NCI-H524 treated with DMSO at 0.1 percent for 48 hours (cell line): ENCODE measurements around the gene THBS2.
"Not testable (repeated sequence)": the region's sequence is repeated elsewhere in the genome, so short reads cannot be mapped to it uniquely, and the experiment has no call there.

Experiments
- DNase-seq: peaks from one replicate; lab custom pipeline; 2025; lab: John Stamatoyannopoulos, UW

The THBS2 gene

DNA sequence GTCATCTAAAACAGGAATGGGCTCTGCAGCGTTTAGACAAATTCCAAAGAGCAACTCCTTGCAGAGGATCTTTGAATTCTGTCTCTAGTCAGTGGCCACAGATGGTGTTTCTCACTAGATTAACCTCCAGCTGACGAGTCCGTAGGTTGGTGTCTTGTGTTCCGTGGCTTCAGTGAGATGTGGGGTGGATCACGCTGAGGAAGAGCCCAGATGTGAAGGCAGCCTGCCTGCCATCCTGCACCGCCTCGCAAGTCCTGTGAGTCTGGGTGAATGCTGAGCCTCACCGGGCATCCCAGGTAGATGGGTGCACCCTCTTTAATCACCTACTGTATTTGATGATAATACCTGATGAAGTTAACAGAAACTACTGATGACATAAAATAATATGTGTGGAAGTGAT lies 70.4 kb downstream of the THBS2 start:
- no peak for DNase-seq

DNA sequence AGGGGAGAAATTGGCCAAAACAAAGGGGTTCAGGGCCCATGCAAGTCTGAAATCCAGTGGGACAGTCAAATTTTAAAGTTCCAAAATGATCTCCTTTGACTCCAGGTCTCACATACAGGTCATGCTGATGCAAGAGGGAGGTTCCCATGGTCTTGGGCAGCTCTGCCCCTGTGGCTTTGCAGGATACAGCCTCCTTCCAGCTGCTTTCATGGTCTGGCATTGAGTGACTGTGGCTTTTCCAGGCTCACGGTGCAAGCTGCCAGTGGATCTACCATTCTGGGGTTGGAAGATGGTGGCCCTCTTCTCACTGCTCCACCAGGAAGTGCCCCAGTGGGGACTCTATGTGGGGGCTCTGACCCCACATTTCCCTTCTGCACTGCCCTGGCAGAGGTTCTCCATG lies 73.8 kb downstream of the THBS2 start:
- not testable (repeated sequence) for DNase-seq

DNA sequence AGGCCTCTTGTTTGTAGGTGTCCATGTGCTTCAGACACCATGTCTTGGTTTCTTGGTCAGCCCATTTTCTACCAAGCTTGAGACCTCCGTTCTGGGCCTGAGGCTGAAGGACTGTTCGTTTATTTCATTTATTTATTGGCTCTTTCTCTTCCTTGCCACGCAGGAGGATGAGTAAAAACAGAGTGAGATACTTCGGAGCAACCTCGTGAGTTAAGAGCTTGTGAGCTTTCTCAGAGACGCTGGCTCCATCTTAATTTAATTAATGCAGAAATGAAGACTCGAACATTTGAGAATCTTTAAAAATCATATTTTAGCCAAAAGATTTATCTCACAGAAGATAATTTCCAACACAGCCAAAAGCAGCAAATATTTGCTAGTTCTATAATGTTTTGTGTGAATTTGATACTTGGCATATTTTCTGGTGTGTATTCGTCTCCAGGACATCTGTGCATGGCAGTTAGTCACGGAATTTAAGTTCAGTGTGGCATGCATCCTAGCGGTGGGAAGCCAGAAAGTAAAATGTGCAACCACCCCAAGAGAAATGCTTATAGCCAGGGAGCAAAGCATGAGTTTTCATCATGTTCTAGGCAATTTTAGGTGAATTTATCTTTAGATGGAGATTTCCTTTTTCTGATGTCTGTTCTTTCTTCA lies 76.0 kb downstream of the THBS2 start:
- DNase-seq = no peak

DNA sequence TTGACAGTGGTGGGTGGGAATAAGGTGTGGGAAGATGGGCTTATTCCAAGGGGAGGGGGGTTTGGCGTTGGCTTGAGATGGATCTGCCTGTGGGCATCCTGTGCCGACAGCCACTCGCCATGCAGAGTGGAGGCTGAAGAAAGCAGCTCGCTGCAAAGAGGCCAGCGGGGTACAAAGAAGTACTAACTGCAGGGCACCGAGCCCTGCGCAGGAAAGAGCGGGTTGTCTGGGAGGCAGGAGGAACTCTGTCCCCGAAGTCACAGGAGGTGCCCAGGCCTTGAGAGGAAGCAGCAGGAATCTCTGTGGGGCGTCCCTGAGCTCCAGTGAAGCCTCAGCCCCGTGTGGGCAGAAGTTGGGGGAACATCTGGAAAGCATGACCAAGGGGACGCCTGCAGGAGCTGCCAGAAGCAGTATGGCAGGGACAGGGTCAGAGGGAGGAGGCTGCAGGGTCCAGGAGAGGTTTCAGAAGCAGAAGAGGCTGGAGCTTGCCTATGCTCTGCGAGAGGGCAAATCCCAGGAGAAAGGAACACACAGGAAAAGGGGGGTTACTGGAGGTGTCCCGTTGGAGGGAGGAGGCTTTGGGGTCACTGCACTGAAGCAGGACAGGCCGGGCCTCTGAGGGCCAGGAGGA lies 77.2 kb downstream of the THBS2 start:
- DNase-seq = no peak

DNA sequence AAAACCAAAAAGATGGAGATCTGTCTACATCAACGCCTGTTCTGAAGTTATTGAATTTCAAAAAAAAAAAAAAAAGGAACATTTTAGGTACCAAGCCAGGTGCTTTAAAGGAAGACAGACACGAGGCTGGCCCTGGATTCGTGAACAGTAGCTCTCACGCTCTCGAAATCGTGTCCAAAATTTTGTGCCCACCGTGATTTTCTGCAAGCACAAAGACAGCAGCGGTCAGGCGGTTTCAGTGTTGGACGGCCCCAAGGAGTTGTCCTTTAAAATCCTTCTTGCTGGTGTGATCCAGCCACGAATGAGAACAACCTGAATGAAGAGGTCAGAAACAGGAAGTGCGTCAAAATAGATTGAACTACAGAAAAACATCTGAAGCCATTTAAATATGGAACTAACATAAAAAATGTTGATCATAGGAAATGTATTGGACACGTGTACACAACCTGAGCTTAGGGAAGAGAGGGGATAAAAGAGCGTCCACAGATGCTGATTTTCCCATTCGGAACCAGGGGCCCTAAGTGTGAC lies 78.2 kb downstream of the THBS2 start:
- DNase-seq = no peak

DNA sequence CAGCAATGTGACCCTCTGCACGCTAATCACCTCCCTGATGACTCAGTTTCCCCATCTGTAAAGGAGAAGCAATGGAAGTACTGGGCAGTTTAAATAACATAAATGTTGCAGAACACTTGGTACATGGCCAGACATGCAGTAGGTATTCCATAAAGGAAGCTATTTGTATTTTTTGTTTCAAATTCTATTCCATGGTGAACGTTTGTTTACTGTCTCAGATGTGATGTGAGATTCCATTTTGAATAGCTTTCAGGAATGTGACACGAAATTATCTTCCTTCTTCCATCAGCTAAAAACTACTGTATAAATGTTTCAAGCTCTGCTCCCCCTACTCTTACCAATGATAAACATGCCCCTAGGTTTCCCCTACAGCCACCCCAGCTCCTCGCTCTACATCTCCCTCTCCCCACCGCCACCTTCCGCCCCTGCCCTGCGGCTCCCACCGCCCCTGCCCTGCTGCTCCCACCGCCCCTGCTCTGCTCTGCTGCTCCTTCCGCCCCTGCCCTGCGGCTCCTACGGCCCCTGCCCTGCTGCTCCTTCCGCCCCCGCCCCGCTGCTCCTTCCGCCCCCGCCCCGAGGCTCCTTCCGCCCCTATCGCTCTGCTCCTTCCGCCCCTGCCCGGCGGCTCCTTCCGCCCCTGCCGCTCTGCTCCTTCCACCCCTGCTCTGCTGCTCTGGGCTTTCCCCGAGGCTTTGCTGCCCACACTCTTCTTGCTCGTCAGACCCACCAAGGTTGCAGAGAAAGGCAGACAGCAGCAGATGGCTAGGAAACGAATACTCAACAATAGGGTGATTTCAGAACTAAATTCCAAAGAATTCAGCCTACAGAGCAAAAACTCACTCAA lies 78.9 kb downstream of the THBS2 start:
- DNase-seq = no peak

DNA sequence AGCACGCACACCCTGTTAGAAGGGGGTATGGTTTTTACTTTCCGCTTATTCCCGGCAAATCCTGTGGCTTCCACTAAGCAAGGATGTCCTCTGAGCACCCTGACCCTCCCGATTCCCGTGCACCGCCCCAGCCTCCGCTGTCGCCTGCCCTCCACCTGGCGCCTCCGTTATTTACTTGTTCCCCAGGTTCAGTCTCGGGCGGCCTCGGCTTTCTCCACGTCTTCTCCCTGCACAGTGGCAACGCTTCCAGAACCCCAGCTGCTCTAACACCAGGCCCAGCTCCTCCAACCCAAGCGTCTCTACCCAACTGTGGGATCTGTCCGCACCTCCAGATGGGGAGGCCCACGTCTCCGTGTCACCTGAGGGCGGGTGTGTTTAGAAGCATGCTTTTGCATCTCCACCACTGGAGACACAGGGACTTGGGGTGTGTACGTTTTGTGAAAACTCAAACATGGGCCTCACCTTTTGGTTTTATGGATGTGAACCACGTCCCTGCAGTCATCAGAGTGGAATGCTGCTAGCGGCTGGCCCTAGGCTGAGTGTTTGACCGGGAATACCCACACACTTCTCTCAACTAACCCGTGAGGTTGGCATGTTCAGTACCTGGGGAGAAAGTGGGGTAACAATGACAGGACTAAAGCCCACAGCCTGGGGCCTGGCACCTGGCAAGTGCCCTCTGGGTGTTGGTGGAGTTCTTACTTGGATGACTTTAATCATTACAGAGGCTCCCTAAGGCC lies 79.9 kb downstream of the THBS2 start:
- DNase-seq = no peak

DNA sequence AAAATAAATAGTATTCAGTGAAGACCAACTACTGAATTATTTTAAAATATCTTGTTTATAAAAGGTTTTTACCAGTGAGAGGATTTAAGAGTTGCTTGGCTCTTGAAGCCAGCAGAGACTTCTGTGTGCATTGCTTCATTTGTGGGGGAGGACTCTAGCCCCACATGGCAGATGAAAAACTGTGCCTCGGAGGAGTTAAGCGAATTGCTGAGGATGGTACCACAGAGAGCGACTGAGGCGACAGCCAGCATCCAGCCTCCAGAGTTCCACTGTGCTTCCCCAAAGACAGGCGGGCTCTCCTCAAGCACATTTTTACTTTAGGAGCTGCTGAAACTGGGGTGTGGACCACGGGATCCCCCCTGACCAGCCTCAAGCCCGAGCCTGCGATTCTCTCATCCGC lies 80.7 kb downstream of the THBS2 start:
- DNase-seq = no peak

DNA sequence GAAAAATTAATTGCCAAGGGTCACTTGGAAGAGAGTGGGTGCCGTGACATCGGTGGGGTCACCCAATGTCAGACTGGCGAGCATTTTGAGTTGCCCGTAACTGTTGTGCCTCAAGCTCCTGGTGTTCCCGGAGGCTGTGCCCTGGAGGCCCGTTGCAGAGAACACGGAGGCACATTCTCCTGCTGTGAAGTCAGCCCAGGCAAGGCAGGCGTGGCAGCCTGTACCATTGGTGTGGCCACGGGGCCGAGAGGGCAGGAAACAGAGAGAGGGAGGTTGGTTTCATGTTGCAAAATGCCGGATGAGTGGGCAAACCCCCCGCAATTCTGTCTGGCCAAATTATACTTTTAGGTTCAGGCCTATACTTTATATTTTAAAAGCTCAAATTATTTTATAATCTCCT lies 81.2 kb downstream of the THBS2 start:
- no peak for DNase-seq

DNA sequence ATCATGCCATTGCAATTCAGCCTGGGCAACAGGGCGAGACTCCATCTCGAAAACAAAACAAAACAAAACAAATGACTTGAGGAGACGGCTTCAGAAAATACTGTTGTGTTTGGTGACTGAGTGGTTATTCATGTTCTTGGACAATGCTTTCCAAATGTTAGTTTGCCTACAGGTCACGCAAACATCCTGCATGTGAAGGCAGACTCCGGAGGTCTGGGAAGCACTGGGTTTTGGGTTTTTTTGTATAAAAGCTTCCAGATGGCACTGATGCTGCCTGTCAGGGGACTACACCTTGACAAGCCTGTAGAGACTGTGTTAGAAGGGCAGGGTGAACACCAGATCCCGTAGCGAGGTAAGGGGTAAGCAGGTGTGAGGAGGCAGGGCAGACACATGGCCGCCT lies 81.7 kb downstream of the THBS2 start:
- no peak for DNase-seq

DNA sequence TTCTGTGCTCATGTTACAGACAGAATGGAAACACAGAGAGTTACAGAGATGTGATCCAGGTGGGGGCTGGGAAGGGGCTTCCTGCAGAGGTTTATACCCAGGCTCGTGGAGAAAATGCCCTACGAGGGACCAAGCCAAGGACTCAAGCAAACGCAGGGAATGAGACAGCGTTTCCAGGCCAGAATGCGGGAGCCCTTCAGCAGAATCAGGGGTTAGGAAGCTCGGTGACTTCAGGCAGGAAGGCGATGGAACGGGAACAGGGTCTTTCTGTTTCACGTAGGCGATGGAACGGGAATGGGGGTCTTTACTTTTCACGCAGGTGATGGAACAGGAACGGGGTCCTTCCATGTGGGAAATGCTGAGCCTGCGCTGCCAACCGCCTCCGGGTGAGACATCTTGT lies 82.6 kb downstream of the THBS2 start:
- DNase-seq = no peak

DNA sequence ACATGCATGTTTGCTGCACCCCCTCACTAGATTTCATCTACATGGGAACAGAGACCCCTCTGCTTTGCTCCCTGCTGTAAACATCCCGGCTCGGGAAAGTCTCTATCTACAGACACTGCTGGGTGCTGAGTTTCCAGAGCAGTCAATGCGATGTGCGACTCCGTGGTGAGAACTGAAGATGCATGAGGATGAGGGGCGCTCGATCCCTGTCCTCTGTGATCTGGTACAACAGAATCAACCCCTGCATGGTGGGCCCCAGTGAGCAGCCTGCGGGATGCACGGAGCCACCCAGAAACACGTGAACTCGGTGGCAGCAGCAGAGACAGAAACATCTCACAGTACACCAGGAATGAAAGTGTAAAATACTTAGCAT lies 83.1 kb downstream of the THBS2 start:
- DNase-seq = no peak

DNA sequence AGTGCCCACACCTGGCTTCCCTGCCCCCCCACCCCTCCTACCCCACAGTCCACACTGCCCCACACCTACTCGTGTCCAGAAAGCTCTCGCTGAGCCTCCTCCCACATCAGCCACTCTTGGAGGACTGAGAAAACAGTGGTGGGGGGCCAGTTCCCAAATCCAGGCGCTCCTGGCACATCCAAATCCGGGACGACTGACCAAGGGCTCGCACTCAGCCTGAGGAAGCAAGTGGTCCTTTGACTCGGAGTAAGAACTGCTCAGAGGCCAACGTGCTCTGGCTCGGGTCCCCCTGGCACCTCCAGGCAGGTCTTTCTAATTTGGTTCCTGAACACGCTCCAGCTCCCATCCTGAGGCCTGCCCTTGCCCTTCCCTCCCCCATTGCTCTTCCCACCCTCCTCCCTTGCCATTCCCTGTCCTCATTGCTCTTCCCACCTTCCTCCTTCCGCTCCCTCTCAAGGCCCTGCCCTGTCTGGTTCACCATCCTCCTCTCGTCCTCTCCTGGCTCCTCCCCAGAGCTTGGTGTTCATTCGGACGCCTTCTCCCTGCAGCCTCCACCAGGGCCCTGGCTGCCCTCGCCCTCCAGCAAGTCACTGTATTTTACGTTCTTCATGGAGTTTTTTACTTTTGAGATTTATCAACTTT lies 83.6 kb downstream of the THBS2 start:
- no peak for DNase-seq

DNA sequence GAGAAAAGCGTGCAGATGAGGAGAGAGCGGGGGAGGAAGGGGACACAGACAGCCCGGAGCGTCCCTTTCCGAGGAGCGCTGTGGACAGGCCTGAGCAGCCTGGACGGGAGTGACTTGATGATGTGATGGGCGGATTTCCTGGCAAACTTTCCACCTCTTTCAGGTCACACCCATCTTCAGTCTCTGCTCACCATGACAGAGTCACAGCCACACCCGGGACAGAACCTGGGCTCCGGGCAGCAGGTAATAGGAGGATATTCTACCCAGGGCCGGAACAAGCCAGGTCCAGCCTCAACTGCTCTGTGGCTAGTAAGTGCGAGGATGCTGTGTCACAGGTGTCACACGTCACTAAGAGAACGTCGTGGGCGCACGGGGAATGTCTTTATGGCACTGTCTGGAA lies 84.3 kb downstream of the THBS2 start:
- DNase-seq = no peak

DNA sequence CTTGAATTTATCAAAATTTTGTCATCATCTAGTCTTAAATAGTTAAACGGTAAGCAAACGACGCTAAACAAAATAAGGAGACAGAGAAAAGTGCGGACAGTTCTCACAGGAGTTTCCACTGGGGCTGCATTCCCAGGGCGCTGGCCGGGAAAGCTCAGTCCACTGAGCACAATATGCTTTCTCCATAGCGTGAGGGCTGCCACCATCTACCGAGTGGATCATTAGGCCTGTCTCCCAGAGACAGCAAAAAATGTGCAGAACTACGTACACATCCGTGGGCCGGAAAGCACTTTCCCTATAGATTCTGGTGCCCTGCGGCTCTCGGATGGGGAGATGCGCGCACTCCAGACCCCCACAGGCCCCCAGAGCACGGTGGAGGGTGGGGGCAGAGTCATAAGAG lies 84.9 kb downstream of the THBS2 start:
- no peak for DNase-seq

DNA sequence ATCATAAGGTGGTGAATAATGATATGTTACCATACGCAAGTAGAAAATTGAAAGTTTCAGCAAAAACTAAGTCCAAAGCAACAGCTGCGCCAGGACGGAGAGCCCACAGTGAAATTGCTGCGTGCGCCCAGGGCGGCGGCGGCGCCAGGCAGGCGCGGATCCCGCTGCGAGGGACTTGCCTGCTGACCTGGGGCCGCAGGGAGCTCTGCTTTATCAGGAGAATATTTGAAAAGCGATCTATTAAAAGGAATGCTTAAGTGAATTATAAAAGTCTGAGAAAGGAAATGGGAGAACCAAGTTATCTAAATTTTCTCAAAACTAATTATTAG lies 85.4 kb downstream of the THBS2 start:
- DNase-seq = no peak

DNA sequence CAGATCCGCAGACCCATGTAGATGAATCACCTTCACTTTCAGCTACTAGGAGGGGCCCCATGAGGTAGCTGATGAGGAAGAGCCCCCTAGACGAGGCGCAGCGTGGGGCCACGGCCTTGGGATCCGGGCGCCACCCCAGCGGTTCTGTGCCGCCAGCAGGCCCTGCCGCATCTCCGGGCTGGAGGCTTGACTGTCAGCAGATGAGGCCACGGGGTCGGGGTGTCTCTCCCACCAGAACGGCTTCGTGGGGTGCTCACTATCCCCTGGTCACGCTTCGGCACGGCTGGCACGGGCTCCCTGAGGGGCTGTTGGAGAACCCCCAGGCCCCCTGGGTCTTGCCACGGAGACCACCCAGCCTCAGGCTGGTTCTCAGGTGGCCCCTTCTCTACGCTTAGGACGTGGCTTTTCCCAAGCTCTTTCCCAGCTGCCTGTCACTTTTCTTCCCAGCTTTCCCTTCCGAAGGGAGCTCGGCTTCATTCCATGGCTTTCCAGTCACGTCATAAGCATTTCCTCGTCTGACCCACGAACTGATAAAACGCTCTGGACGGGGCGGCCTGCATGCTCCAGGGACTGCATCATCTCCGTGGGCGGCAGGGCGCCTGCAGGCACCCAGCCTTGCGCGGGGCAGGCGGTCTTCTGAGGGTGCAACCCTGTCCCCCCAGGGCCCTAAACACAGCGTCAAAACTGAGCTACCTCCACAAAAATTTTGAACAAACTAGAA lies 85.9 kb downstream of the THBS2 start:
- no peak for DNase-seq

DNA sequence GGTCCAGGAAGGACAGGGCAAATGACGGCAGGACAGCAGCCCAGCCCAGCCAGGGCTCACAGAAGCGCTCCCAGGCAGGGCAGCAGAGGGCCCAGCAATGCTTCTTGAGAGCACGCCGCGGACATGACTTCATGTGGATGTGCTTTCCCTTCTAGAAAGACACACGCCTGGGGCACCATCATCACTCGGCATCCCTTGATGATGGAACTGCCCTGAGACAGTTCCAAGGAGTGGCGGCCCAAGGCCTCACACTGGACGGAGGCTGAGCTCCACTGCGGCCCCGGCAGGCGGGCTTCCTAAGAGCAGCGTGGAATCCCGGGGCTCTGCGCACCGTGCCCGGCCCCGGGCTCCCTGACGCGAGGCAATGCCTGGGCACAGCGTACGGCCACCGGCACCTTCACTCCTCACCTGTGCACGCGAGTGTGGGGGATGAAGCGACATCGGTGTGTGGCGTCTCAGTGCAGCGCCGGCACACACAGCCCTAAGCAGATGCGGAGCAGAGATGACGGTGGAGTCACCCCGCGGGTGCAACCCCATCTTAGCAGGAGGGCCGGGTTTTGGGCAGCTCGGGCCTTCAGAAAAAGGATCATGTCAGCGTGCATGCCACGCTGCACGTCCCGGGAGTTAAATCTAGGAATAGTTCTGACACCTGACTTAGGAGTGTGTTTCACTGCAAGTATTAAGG lies 86.6 kb downstream of the THBS2 start:
- DNase-seq = no peak
